GM19193 (cell line): ENCODE data around the gene HID1.

Experiments used
- POLR2A ChIP-seq: IDR thresholded peaks from 4 replicates; pipeline ENCODE4 v1.6.1; 2011; ENCODE audit not compliant: insufficient read depth, insufficient read length; ENCODE audit errors: extremely low read depth

HID1 gene

DNA sequence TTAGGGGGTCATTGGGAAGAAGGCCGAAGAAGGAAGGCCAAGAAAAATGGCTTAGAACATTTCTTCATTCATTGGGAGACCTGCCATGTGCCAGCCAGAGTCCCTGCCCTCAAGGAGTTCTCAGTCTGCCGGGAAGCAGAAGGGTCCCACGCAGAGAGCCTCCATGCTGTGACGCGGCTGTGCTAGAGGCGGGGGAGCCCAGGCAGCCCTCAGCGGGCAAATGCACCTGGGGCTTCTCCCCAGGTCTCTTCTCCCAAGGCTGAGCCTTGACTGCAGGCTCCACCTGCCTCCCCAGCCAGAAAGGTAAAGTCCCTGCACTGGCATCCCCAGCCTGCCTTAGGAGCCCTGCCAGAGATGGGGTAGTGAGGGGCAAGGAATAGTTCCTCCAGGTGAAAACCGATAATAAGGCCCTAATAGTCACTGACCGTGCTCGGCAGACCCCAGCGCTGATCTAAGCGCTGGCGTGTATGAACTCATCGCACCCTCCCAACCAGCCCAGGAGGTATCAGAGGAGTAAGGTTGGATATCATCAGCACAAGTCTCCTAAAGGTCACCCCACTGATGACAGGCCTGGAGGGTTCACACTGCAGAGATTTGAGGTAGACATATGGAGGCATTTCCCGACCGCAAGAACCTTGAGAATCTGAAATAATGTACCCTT lies 8.9 kb upstream of the HID1 start:
- TF ChIP-seq POLR2A = no peak

DNA sequence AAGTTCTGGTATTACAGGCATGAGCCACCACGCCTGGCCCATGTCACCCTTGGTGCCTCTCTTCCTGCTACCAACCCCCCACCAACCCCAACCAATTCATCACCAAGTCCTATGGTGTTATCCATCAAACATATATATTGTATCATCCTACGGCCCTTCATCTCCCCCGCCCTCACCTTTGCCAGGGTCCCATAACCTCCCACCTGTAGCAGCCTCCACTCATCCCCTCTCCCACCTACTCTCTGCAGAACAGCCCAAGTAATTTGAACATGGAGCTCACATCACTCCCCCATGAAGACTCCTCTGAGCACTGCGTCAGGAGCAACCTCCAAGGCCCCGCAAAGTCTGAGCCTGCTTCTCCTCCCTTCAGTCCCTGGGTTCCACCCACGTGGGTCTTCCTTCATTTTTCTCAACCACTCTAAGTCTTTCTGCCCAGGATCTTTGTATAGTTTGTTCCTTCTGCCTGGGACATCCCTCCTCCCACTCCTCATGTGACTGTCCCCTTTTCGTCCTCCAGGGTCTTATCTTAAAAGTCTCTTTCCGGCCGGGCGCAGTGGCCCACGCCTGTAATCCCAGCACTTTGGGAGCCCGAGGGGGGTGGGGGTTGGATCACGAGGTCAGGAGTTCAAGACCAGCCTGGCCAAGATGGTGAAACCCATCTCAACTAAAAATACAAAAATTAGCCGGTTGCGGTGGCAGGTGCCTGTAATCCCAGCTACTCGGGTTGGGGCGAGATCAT lies 7.0 kb upstream of the HID1 start:
- TF ChIP-seq POLR2A = no peak

DNA sequence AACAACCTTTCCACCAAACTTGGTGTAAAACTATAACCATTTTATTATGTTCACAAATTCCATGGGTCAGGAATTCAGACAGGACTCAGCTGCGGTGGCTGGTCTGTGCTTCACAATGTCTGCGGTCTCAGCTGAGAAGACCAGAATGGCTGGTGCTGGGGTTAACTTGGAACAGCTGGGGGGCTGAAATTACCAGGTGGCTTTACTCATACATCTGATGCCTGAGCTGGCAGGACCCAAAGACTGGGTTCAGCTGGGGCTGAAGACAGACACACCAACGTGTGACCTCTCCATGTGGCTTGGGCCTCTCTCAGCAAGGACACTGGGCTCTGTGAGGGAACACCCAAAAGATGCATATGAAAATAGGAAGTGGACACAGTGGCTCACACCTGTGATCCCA lies 5.7 kb upstream of the HID1 start:
- no peak for TF ChIP-seq POLR2A

DNA sequence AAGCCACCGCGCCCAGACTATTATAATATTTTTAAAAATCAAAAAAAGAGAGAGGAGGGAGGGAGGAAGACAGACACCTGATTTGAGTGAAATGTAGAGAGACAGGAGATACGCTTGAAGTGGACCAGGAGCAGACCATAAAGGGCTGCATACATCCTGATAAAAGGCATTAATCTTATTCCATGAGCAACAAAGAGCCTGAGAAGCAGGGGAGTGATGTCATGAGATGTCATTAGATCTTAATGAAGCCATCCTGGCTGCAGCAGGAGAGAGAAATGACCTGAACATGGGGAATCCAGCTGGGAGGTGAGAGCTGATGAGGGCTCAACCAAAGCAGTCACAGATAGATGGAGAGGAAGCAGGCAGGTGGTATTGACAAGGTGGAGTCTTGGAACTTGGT lies 5.2 kb upstream of the HID1 start:
- no peak for TF ChIP-seq POLR2A

DNA sequence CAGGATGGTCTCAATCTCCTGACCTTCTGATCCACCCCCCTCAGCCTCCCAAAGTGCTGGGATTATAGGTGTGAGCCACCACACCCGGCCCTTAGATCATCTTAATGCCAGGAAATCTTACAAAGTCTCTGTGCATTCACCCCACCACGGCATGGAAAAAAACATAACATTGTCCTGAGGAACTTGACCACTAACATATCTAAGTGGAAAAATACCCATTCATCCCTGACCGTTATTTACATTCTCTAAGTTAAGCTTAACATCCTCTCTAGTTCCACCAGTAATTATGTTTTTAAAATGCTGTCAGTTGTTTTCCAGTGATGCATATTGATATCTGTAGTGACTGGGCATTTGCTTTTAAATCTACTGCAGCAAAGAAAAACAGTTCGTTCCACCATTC lies 3.4 kb upstream of the HID1 start:
- TF ChIP-seq POLR2A = no peak

DNA sequence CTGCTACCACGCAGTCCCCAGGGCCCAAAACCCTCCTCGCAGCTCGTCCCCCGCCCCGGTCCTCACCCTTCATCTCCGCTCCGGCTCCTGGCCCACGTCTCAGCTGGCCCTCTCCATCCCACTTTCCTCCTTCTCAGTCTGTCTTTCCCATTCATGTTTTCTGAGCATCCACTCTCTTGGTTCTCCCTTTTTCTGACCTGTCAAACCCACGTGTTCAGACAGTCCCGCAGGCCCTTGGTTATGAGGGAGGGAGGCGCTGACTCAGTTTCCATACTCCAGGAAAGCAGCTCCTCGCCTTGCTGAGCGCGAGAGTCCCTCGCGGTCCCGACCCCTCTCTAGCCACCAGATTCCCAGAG lies 392 bp upstream of the HID1 start:
- TF ChIP-seq POLR2A = no peak

DNA sequence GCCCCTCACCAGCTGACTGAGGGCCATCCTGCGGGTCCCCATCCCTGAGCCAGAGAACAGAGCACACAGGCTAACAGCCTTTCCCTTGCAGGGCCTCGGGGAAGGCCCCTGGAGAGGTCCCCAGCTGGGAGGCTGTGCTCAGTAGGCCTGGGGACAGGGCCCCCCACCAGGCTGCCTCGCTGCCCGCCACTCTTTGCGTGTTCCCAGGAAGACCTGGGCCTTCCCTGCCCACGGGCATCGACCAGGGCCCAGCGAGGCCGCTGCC lies 785 bp downstream of the HID1 start:
- no peak for TF ChIP-seq POLR2A

DNA sequence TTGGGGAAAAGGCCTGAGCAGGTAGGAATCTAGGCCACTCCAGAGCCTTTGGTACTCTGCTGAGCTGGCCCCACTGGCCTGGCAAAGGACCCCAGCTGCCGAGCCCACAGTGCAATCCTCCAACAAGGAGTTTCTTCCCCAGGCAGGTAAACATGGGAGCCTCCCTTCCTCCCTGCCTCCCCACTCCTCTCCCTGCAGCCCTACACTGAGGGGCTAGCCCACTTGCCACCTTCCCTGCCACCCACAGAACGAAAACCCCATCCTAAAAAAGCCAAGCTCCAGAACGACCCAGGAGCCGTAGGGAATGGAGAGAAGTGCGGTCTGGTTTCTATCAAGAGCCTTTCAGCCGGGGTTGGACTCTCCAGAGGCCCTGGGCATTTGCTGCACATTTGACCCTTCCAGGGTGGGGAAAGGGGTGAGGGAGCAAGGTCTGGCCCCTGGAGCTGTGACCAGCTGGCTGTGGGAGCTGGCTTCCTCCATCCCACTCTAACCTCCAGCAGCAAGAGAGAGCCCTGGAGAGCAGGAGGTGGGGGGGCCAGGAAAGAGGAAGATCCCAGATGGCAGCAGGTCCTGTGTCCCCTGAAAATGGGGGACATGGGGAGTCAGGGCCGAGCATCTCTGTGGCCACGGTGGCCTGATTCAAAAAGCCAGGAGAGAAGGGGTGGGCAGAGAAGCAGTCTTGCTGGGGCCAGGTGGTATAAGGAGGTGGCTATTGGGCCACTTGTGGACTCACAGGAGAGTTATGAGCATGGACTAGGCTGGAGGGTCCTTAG lies 1.3 kb downstream of the HID1 start:
- no peak for TF ChIP-seq POLR2A

DNA sequence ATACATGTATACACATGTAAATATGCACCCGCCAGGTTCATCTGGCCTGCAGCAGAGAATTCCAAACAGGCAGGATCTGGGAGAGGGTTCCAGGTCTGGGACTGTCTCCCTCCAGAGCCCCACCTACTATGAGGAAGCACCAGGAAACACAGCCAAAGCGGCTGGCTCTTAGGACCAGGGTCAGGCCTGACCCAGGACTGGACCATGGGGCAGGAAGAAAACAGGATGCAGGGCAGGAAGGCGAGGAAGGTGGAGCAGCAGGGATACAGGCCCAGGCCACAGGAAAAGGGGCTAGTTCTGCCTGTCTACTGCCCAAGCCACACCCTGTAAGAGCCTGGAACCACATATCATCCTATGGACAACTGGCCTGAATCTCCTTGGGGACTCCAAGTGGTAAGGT lies 2.2 kb downstream of the HID1 start:
- TF ChIP-seq POLR2A = no peak

DNA sequence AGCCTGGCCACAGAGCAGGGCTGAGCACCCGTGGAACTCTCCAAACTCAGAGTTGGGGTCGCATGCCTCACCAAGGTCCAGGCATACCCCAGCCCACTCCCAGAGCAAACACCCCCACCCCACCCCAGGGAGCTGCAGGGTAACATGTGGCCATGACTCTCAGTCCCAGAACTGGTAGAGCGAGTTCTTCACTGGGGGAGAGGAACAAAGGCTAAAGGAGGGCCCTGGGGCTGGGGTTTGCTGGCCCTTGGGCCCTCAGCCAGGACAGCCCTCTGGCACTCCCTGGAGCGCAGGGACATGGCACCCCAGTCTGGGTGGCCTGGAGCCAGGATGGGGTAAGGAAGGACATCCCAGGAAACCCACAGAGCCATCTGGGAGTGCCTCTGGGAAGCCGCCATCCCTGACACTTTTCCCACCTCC lies 4.2 kb downstream of the HID1 start:
- TF ChIP-seq POLR2A = no peak

DNA sequence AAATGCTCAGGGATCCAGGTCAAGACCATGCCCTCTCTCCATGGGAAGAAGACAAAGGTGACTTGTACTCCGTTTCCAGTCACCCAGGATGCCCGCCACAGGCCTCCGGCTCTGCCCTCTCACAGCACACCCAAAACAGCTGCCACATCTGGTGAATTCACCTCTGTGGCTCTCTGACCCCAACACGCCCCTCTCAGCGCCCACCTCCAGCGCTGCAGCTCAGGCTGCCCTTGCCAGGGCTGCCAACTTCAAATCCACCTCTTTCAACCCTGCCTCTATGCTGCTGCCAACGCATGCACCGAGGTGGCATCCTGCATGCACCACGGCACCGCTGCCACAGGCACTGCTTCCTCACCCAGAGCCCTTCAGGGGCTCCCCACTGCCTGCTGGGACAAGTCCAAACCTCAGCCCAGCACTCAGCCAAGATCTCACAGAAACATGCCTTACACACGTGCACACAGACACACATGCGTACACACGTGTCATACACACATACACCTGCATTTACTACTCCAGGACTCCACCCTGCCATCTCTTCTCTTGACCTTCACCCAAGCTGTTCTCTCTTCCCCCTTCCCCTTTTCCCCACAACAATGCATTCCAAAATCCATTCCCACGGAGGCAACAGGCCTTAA lies 7.5 kb downstream of the HID1 start:
- no peak for TF ChIP-seq POLR2A

DNA sequence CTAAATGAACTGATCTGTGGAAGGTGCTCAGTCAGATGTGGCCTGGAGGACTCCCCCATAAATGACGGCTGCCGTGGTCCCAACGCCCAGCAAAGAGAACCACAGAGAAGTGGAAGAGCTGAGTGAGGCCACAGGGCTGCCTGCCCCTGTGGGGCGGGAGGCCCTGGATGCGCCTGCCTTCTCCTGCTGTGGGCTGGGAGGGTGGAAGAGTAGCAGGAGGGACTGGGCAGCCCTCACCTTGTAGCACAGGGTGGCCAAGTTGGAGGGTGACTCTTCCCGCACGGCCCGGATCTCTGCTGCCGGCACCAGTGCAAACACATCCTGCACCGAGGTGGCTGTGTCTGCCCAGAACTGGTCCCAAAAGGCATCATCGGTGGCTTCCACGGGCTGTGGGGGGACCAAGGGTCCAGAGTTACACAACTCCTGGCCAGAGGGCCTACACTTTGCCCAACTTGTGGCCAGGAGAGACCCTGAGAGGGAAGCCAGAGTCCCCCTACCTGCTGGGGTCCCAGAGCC lies 8.3 kb downstream of the HID1 start:
- TF ChIP-seq POLR2A = no peak

DNA sequence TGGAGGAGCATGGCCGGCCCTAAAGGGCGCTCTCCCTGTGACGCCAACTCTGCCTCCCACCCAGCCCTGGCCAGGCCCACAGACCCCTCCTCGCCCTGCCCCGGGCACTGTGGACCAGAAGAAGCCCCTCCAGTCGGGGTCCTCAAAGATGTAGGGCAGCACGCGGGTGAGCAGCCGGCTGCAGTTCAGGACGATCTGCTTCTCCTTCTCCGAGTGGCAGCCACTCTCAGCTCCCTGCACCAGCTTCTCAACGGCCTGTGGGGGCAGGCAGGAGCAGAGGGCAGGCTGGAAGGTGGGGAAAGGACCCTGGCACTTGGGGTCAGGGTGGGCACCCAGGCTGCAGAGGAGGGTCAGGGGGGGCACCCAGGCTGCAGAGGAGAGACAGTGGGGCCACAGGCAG lies 8.9 kb downstream of the HID1 start:
- TF ChIP-seq POLR2A = no peak

DNA sequence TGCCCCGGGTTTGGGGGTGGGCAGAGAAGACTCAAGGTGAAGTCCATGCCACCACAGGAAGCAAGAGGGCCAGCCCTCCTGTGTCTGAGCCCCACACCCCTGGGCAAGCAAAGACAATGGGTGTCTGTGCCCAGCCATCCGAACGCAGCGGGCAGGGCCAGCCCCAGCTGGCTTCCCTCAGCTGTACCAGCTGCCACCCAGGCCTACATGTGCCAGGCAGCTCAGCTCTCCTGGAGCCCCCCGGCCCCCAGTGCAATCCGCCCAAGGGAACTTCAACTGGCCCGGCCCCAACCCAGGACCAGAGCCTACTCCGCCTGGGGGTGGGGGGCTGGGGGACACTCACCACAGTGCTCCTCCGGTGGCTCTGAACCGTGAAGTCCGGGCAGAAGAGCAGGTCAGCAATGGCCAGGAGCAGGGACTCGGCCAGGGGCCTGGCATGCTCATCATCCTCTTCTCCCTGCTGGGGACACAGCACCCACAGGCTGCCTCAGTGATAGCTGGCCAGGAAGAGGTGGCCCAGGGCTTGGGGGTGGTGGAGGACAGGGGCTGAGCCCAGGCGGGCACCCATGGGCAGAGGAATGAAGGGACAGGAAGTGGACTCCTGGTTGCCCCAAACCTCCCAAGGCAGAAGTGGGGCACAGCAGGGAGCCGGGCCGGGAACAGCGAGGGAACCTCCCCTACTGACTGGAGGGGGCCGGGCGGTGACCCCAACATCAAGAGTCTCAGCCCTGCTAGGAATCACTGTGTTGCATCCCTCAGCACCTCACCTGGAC lies 9.8 kb downstream of the HID1 start:
- no peak for TF ChIP-seq POLR2A
